Stimulated activated CD8-positive, alpha-beta memory T cell treated with anti-CD3 and anti-CD28 coated beads, Interleukin-15, amount 100 ng/mL, for 48 hours (primary cell): ENCODE measurements around the gene AKT2.

Experiments used
- DNase-seq, 2 donors: peaks; one replicate each; pipeline ENCODE4 v3.0.0-alpha.2; 2020; ENCODE audit warnings: low read depth in 2 of 2

Gene AKT2

DNA sequence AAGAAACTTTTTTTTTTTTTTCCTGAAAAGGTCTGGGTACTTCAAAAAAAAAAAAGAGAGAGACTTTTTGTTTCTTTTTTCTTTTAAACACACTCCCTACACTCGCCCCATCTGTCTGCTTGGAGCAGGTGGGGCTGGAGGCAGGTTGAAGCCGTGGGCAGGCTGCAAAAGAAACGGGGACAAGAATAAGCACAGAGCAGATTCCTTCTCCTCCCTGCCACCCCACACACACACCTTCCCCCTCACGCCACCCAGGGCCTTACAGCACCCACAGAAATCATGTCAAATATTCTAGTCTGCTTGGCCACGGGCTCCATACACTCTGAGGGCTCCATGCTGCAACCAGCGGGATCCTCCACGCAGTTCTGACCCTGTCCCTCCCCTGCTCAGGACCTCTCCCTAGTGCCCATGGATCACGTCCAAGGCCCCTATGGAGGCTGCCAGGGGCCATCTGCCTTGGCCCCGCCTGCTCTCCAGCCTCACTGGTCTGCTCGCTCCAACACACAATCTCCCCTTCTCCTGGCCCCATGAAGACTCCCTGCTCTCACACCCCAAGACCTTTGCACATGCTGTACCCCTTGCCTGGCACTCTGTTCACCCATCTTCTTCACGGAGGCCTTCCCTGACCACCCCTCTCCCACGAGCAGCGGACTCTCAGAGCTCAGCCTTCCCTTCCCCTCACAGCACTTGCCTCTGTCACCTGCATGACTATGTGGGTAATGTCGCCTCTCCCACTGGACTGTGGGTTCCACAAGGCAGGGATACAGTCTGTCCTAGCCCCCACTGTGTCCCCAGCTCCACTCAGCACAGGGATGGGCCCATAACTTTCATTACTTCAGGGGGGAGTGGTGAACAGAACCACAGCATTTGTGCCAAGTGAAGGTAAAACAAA lies 11.4 kb downstream of the AKT2 start:
- no peak for DNase-seq

DNA sequence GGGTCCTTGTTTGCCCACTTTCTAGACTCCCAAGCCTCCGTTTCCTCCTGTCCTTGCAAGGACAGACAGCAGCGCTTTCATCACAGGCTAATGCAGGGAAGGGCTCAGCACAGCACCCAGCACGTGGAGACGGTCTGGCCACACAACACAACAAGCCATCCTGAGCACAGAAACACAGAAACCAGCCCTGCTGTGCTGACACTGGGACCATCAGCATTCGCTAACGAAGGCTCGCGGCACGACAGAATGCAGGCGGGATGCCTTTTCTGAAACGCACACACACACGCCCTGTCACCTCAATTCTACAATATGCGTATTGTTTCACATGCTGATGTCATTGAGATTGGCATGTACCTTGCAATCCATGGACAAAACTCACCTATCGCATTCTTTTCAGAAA lies 12.9 kb downstream of the AKT2 start:
- no peak for DNase-seq

DNA sequence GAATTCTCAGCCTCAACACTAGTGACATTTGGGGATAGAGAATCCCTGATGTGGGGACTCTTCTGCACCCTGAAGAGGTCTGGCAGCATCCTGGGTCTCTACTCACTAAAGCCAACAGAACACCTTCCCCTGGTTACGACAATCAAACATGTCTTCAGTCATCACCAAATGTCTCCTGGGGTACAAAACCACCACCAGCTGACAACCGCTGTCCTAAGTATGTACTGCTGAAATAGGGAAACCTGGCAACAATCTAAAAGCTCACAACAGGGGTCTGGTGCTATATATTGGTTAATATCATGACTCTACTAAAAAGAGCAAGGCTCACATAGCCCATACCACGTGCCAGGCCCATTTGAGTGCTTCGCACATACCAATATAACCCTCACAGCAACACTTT lies 13.4 kb downstream of the AKT2 start:
- DNase-seq, result no peak

DNA sequence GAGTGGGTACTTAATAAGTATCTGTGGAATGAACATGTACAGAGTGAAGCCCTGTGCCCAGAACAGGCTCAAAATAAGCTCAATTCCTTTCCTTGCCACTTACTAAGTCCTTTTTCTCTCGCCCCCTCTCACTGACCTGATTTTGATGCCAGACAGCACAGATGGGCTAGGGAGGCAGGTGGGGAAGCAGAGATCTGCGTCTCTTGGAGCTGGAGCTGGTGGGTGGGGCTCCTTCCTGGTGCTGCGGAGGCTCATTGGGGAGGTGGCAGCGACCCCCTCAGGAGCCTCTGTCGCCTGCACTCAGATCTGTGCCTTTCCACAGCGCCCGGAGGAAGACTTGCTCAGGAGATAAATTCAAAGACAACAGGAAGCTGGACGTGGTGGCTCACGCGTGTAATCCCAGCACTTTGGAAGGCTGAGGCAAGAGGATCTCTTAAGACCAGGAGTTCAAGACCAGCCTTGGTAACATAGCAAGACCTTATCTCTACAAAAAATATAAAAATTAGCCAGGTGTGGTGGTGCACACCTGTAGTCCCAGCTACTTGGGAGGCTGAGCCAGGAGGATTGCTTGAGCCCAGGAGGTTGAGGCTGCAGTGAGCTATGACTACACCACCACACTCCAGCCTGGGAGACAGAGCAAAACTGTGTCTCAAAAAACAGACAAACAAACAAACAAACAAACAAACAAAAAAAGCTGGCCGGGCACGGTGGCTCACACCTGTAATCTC lies 14.6 kb downstream of the AKT2 start:
- DNase-seq, result no peak

DNA sequence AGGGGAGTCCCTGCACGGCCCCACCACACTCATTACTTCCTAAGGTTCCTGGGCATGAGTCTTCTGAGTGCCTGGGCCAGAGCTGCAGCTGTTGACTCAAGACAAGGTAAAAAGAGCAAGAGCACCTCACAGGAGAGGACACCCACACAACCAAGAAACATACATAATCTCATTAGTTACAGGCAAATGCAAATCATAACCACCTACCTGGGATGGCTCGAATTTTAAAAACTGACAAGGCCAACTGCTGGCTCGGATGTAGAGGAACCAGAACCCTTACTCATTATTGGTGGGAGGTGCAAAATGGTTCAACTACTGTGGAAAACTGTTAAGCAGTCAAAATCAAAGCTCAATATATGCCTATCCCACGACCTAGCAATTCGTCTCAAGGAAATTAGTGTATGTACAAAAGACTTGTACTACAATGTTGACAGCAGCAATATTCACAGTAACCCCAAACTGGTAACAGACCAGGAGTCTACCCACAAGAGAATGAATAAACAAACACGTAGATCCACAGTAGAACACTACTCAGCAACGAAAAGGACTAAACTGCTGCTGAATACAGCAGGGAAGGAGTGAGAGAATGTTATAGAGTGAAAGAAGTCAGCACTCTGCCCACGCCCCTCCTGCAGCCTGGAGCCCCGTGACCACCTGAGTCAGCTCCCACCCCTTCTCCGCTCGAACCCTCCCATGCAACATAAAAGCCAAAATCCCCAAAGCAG lies 15.8 kb downstream of the AKT2 start:
- DNase-seq, result no peak

DNA sequence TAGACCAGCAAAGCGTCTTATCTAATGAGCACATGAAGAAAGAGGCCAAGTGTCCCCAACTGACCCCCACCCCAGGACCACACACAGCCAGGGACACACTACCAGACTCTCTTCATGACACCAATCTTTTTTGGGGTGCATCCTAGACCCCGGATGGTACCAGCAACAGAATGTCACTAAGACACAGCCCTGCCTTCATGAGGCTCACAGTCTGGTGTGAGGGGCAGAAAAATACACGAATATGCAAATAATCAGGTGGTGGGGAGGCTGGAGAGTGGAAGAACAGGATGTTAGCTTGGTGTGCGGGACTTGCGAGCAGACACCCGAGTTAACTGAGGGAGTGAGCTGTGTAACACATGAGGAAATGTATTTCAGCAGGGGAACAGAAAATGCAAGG lies 17.5 kb downstream of the AKT2 start:
- DNase-seq, result no peak

DNA sequence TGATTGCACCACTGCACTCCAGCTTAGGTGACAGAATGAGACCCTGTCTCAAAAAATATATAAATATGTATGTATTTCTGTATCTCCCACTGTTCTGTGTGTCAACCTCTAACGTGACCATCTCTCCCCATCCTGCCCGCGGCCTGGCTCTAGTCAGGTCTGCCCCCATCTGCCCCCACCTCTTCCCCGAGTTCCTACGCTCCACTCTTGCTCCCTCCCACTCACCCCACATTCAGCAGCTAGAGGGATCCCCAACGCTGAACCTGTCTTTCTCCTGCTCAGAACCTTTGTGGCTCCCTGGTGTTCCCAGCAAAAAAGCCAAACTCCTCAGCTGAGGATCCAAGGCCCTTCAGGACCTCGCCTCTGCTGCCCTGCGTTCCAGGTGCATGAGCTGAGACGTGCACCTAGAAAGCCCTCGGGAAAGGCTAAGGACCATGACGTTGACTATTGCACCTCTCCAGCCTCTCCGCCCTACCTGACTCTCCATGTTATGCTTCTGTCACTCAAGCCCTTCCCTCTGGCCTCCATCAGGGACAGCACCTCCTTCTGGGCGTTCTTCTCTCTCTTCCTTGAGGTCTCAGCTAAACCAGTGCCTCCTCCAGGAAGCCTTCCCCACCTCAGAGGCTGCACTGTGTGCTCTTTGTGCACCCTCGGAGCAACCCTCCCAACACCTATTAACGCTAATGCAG lies 18.1 kb downstream of the AKT2 start:
- DNase-seq, result no peak

DNA sequence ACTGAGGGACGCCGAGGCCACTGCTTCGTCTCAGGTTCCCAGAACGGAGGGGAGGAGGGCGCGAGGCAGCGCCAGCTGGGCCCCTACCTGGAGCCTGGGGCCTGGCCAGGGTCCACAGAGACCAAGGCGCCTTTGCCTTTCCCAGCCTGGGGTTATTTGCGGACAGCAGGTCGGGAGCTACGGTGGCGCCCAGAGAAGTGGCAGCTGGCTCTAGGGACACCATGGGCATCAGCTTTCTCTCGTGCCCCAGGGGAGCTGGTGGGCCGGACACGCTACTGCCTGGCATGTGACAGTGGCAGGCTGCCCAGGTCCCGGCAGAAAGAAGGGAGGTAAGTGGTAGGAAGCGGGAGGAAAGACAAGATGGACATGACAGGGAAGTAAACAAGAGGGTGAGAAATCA lies 19.0 kb downstream of the AKT2 start:
- no peak for DNase-seq

DNA sequence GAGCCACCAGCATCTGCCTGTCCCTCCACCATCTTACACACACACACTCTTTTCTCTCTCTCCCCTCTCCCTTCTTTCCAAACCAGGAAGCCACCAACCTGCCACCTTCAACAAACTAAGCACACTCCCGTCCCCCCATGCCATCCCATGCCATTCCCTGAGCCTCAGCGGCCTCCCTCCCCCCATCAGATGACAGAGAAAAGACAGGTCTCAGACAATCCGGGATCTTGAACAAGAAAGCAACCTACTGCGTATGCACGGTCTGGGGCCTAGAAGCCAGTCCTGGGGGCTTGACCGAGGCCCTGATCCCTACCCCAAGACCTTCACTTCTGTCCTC lies 19.4 kb downstream of the AKT2 start:
- no peak for DNase-seq

DNA sequence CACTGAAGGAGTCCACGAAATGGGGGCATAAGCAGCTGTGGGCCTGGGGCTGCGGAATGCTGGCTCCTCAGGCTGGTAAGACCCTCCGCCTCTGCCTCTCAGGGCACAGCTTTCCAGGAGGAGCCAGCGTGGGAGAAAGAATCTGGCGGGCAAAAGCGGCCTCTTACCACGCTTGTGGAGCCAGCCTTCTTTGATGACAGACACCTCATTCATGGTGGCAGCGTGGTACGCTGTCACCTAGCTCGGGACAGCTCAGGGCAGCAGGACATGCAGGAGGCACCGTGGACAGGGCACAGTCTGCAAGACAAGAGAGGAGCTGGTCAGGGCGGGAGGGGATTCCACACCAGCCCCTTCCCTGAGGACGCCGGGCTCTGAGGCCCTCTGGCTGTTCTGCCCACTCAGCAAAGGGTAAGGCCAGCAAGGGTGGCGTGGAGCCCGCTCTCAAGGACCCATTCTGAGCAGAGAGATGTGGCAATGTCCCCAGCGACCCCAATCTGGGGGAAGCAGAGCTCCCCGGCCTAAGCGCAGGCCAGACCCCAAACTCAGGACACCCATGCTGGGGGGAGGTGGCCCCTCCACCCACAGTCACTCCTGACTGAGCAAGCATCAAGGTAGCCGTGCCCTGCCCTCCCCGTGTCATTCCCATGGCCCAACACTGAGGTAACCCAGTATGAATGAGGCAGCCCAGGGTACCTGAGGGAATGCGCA lies 19.9 kb downstream of the AKT2 start:
- no peak for DNase-seq

DNA sequence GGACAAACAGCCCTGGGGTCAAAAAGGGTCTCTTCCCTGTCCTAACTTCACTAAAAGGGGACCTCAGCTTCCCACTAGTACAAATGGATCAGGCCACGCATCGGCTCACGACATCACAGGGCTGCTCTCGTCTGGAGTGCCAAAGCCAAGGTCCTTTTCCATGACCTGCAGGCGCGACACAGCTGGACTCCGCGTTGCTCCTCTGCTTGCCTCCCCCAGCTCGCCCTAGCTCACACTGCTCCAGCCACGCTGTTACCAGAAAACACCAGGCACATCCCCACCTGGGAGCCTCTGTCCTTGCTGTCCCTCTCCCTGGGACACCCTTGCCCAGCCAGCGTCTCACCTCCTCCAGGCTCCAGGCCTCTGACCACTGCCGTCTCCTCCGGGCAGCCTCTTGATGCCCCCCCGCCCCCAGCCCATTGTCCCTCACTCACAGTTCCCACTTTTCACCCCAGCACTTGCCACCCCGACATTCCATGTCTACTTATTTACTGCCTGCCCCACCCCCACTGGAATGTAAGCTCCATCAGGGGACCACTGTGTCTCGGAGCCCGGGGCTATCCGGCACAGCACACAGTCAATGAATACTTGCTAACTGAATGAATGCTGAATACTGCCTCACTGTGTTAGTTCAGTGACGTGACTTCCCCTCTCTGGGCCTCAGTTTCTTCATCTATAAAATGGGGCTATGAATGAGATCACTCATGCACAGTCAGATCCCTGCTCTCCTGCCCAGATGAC lies 20.7 kb downstream of the AKT2 start:
- DNase-seq, result no peak

DNA sequence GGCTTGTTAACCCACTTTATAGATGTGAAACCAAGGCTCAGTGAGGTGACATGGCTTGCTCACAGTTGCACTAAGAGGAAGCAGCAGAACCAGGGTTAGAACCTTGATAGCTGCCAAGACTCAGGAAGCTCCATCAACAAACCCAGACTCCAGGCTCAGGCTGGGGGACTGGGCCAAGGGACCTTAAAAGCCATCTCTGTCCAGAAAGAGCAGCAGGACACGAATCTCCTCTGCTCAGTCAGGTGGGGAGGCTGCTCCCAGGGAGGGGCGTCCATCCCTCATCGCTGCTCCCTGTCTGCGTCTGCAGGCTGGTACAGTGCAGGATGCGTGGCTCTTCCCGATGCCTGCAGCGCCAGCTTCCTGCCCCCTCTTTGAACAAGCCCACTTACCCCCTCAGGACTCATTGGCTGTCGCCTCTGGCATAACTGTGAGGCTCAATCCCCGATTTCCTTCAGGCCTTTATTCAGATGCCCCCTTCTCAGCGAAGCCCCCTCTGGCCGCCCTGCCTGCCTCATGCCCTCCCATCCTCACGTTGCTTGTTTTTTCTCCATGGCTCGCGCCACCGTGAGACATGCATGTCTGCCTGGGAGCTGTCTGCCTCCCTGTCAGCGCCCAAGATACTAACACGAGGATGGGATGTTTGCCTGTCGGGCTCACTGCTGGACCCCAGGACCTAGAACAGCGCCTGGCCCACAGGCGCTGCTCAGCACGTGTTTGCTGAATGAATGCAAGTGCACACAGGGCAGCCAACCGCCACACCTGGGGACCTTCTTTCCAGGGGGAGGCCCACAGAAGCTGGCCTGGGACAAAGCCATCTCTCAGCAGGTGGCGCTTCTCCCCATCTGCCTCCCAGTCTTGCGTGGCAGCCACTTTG lies 21.5 kb downstream of the AKT2 start:
- DNase-seq, result no peak

DNA sequence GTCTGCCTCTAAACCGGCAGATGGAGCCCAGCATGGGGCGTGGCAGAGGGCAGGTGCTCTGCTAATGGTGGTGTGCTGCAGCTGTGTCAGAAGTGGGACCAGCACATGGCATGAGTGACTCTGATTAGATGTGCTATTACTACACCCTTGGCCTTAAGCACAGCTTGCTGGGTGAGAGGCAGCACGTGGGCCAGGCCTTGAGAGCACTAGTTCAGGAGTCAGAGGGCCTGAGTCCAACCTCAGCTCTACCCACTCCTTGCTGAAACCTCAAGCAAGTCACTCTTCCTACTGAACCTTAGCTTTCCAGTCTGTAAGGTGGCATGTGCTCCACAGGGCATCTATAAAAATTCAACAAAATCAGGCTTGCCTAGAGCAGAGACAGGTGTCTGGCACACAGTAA lies 22.7 kb downstream of the AKT2 start:
- DNase-seq, result no peak

DNA sequence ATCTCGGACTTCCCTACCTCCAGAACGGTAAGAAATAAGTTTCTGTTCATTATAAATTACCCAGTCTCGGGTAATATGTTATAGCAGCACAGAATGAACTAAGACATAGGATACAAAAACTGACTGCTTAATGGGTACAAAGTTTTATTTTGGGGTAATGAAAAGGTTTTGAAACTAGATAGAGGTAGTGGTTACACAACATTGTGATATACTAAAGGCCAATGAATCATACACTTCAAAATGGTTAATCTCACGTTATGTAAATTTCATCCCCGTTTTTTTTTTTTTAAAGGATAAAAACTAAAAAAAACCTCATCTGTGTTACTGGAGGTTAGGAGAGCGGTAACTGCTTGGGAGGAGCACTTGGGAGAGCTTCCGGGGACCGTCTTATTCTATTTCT lies 23.5 kb downstream of the AKT2 start:
- no peak for DNase-seq

DNA sequence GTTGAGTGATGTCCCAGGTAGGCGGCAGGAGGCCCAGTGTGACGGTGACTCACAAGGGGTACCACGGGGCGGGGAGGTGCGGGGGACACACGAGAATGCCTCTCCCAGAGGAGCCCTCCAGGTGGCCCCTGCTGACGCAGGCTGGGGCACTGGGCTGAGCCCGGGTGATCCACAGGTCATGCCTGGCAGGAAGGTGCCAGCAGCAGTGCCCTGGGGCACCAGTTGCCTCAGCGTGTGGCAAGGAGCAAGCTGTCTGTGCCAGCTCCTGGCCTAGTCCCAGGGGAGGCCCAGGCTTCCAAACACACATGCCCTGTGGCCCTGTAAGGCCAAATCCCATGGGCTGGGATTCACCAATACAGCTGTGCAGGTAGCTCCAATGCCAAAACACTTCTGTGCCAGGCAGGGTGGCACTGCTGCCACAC lies 28.0 kb downstream of the AKT2 start:
- no peak for DNase-seq

DNA sequence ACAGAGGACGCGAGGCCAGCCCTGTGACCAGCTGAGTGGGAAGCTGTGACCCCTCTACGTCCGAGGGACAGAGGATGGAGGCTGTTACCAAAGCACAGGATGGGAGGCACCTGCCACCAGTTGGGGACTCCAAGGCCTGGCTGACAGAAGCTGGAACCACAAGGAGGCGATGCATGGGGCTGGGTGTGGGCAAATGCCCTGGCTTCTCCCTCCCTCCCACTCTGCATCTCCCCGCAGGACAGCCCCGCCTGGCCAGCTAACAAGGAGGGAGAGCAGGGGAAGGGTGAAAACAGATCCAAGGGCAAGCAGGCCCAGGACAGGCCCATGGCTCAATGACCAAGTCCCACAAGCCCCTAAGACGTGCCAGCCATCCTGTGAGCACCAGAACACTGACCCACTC lies 28.6 kb downstream of the AKT2 start:
- DNase-seq, result no peak

DNA sequence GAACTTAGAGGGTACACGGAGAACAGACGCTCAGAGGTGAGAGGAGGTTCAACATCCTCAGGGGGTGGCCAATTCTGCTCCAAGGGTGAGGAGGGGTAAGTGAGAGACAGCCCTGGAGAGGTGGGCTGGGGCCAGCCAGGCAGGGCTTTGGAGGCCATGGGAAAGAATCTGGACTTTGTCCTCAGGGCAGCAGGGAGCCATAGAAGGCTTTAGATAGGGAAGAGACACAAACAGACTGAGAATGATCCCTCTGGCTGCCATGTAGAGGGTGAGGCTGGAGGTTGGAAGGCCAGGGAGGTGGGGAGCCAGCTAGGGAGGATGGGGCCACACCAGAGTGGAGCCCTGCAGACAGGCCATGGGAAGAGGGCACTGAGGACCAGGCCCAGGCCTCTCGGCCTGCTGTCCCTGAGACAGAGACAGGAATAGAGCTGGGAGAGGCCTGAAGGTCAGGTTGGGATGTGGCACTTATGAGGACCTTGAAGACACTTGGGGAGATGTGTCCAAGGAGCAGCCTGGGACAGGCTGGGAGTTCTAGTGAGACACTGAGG lies 29.5 kb downstream of the AKT2 start:
- DNase-seq, result no peak

DNA sequence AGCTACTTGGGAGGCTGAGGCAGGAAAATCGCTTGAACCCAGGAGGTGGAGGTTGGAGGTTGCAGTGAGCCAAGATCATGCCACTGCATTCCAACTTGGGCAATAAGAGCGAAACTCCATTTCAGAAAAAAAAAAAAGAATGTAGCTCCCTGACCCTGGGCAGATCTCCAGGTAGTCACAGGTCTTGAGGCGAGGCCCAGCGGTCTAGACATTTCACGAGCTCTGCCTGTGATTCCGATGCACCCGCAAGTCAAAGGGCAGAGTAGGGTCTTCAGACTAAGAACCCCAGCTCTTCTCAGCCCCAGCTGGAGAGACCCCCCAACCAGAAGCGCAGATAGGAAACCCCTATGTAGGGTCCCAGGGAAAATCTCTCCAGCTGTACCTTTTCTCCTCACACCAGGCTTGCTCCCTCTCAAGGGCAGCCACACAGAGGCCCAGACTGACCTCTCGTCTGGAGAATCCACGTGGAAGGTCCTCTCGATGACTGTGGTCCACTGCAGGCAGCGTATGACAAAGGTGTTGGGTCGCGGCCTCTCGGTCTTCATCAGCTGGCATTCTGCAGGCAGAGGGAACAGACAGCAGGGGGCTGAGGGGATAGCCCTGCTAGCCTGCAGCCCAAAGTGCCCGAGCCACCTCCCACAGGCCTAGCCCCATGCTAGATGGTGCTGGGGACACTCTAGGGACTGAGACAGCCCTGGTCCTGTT lies 30.3 kb downstream of the AKT2 start:
- no peak for DNase-seq

DNA sequence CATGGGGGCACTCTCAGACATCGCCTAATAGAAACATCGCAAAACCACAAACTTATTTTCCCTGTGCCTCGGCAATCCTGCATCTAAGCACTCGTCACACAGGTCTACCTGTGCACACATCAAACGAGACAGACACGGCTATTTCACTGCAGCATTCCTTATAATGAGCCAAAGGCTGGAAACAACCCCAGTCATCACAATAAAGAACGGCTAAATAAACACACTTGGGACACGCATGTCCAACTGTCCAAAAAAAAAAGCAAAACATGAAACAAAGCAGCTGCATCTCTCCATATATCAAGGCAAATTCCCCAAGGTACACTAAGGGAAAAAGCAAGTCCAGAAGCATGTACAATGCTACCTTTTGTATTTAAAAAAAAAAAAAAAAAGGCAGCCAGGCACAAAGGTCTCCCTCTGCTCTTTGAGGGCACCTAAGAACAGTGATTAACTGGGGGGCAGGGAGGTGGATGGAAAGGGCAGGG lies 31.5 kb downstream of the AKT2 start:
- DNase-seq, result no peak
